Subcutaneous abdominal adipose tissue (tissue), 5 donors: ENCODE data around the gene C9orf50.

ENCODE experiments used
- H3K27ac ChIP-seq: one replicate; pipeline ENCODE4 v1.7.0; 2013; ENCODE audit warnings: low read depth, mild to moderate bottlenecking, inconsistent platforms, low read length, moderate library complexity
- H3K27me3 ChIP-seq, 5 donors: one replicate each; pipeline ENCODE4 v1.7.0; 2013; ENCODE audit warnings: low read length in 5 of 5, inconsistent platforms in 1 of 5; ENCODE audit not compliant: control insufficient read depth in 5 of 5, insufficient read depth in 4 of 5
- H3K36me3 ChIP-seq, 5 donors: one replicate each; pipeline ENCODE4 v1.7.0; 2013; ENCODE audit warnings: low read length in 5 of 5; ENCODE audit not compliant: control insufficient read depth in 5 of 5, insufficient read depth in 5 of 5
- H3K4me1 ChIP-seq, 5 donors: one replicate each; pipeline ENCODE4 v1.7.0; 2013; ENCODE audit warnings: low read length in 5 of 5, mild to moderate bottlenecking in 3 of 5, moderate library complexity in 1 of 5; ENCODE audit not compliant: control insufficient read depth in 5 of 5, insufficient read depth in 5 of 5
- H3K4me3 ChIP-seq, 5 donors: one replicate each; pipeline ENCODE4 v1.7.0; 2013; ENCODE audit warnings: low read length in 5 of 5, low read depth in 1 of 5
- H3K9ac ChIP-seq, 5 donors: one replicate each; pipeline ENCODE4 v1.7.0; 2013; ENCODE audit warnings: low read length in 5 of 5, mild to moderate bottlenecking in 4 of 5, moderate library complexity in 3 of 5
- H3K9me3 ChIP-seq, 5 donors: one replicate each; pipeline ENCODE4 v1.7.0; 2013; ENCODE audit warnings: low read length in 5 of 5; ENCODE audit not compliant: control insufficient read depth in 5 of 5
- donor health status: healthy.
- donor health status: healthy.
- donor health status: healthy.
- donor health status: healthy.
- donor health status: healthy.

Gene C9orf50

DNA sequence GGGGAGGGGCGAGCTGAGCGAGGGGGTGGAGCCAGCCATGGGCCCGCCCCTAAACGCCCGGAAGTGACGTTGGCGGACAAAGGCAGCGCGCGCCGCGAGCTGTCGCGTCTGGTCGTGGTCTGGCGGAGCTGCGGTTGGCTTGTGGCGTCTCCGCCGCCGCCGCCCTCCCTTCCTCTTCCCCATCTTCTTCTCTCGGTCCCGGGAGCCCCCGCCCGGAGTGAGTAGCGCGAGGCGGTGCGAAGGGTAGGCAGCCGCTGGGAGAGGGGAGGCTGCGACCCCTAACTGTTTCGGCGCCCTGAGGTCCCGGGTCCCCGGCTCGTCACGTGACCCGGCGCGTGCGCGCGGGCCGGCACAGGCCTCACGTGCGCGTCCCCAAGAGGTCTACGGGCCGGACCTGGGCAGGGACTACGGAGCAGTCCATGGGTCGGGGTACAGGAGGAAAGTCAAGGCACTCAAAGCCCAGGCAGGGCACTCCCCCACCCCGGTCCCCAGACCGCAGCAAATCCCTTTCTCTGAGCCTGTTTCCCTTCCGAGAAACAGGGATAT is 5.3 kb upstream of the C9orf50 start, which contains the start of gene NTMT1:
Gene NTMT1 (plus strand): TSS at position 85 of the 546 bp plus-strand sequence. CDS start 6,541 bp downstream, outside the sequence.
- Histone ChIP-seq H3K27ac (peak within 1 kb of the TSS; percentile 87), H3K4me3 (peak within 1 kb of the TSS; percentile 70 to 90 (median 88)), H3K36me3 (peaks cover 0 to under 1% (median 0%) of the 10 kb centered on the region in 5 donors), H3K9me3 (no peaks in the 10 kb centered on the region), H3K27me3 (peaks cover under 1 to 5% (median 2%) of the 10 kb centered on the region in 5 donors), H3K4me1 (peaks cover 0 to 54% (median 44%) of the 10 kb centered on the region in 5 donors), H3K9ac (peak within 1 kb of the TSS; percentile 71 to 94 (median 80))

DNA sequence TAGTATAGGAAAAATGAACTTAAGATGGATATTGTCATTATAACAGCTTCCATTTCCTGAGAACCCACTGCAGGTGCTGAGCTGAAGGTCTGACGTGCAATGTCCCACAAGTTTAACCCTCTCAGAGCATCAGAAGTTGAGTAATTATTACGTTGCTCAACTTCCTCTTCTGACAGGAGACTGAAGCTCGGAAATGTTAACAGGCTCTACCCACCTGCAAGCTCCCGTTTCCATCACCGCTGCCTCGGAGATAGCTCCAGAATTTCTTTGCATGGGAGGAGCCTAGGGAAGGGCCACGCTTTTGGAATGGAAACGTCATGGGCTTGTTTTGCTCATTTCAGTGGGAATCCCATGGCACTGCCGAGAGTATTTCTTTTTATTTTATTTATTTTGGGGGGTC is 4.0 kb upstream of the C9orf50 start:
- Histone ChIP-seq H3K4me3 (peak overlapping the region in 1 of 5 donors; percentile 90), H3K9ac (no peak overlapping the region), H3K36me3 (no peaks in the 10 kb centered on the region), H3K9me3 (no peaks in the 10 kb centered on the region), H3K4me1 (peaks cover 0 to 53% (median 47%) of the 10 kb centered on the region in 5 donors), H3K27ac (no peak overlapping the region), H3K27me3 (peaks cover 8 to 16% (median 12%) of the 10 kb centered on the region in 5 donors)

DNA sequence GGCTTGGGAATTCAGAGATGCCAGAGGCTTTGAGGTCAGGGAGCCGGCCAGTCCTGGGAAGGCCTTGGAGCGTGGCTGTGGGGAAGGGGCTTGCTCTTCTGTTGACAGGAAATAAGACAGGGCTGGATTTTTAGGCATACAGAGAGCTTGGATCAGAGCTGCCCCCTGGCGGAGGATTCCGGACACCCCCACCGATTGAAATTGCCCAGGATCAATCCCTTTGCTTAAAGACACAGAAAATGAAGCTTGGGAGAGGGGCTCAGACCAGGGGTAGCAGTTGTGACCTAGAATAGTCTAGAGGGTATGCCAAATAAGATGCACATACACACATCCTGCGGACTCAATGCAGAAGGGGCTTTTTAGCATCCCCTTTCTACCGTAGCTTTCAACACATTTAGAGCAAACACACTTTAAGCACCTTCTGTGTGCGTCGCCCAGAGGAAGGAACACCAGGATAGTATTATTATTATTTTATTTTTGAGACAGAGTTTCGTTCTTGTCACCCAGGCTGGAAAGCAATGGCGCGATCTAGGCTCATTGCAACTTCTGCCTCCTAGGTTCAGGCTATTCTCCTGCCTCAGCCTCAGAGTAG is 3.4 kb upstream of the C9orf50 start:
- Histone ChIP-seq H3K4me1 (peaks cover 0 to 53% (median 51%) of the 10 kb centered on the region in 5 donors), H3K4me3 (no peak overlapping the region), H3K9me3 (no peaks in the 10 kb centered on the region), H3K36me3 (no peaks in the 10 kb centered on the region), H3K27ac (no peak overlapping the region), H3K27me3 (peaks cover 14 to 23% (median 18%) of the 10 kb centered on the region in 5 donors), H3K9ac (no peak overlapping the region)

DNA sequence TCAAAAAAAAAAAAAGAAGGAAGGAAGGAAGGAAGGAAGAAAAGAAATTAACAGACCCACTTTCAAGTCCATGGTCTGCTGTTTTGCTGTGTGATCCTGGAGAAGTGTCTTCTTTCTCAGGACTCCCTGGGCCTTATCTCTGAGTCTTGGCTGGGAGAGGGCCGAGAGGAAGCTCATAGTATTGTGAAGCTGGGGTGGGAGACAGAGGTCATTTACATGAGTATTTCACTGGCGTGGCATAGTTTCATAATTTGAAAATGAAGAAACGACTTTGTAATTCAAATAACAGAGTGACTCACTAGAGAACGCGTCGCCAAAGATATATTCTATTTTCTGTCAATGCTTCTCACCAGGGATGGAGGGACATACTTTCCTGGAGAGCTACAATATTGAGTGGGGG is 2.4 kb upstream of the C9orf50 start:
- Histone ChIP-seq H3K4me3 (no peak overlapping the region), H3K36me3 (no peaks in the 10 kb centered on the region), H3K27me3 (peaks cover 18 to 25% (median 22%) of the 10 kb centered on the region in 5 donors), H3K9me3 (no peaks in the 10 kb centered on the region), H3K27ac (no peak overlapping the region), H3K4me1 (peaks cover 0 to 47% (median 43%) of the 10 kb centered on the region in 5 donors), H3K9ac (no peak overlapping the region)

DNA sequence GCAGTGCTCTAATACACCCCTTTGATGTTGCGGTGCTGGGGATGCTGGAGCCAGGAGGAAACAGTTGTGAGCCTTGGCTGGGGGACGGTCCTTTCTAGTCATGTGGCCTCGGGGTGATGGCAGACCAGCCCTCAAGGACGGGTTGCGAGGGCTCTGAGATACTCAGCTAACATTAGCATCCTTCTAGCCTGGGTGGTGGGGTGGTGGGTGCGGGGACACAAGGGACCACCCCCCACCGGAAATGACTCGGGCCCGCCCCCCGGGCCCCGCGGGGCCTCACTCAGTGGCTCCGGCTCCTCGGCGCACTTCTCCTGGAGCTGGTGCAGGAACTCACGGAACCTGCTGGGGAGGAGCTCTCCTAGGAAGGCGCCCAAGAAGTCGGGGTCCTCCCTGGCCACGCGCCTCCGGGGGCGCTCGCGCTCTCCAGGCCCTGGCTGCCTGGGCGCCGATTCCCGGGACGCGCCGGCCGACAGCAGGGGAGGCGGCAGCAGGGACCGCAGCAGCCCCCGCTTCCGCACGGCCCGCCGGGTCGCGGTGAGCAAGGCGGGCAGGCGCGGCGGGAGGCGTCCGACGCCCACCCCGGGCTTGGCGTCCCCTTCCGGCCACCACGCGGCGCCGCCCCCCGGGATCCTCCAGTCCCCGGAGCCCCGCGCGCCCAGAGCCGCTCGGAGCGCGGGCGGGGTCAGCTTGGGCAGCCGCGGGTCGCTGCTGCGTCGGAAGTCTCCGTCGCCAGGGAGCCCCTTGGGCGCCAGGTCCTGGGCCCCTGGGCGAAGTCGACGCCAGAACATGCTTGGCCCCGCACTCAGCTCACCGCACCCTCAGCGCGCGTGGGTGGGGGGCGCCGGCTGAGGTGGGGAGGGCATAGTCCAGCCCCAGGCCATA is 873 bp downstream of the C9orf50 start:
- no peaks in the 10 kb centered on the region for H3K36me3 ChIP-seq
- no peaks in the 10 kb centered on the region for H3K9me3 ChIP-seq
- peaks cover 0 to 18% (median 14%) of the 10 kb centered on the region in 5 donors for H3K4me1 ChIP-seq
- no peak overlapping the region for H3K27ac ChIP-seq
- peak overlapping the region in 1 of 5 donors; percentile 23 for H3K9ac ChIP-seq
- H3K4me3 ChIP-seq: peak overlapping the region; percentile 40 to 55 (median 50)
- H3K27me3 ChIP-seq: peaks cover 18 to 25% (median 22%) of the 10 kb centered on the region in 5 donors

DNA sequence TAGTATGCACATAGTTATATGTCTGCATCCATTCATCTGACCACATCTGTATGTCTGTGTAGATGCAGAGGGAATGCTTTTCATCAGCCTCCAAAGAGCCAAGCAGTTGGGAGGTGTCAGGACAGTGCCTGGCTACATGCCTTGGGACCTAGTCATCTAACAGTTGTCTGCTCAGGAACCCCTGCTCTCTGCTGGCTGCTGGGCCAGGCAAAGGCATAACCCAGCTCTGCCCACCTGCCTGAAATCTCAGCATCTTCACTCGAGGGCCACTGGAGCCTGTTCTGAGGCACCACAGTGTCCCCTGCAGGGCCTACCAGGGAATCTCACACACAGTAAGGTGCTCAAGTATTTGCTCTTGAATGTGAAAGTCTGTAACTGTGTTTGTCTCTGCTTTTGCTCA is 3.7 kb downstream of the C9orf50 start:
- Histone ChIP-seq H3K27me3 (peaks cover 18 to 27% (median 23%) of the 10 kb centered on the region in 5 donors), H3K9ac (no peak overlapping the region)

DNA sequence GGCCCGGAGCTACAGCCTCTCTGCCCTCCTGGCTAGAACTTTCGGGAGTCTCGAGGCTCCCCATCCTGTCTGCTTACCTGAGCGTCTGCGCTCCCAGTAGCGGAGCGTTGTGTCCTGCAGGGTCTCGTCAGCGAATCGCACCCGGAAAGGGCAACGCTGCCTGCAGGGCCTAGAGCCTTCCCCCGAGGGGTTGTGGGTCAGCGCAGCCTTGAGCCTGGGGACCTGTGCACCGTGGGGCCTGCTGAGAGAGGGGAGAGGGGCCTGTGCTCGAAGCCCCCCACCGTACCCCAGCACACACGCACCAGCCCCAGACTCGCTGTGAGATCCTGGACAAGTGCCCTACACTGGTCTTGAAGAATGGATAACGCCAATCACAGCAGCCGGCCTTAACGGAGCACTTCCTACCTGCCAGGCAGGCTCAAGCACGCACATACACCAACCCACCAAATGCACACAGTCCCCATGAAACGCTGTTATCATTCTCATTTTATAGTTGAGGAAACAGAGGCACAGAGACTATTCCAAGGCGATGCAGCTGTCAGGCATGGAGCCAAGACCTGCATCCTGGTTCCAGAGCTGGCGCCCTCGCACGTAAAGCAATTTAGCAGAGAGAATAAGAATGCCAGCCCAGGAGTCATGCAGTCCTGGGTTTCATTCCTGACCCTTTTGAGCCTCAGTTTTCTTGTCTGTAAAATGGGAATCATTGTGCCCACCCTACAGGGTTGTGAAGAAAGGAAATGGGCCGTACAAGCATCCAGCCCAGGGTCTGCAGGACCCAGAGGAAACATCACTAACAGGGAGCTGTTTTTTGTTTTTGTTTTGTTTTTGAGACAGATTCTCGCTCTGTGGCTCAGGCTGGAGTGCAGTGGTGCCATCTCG is 5.3 kb downstream of the C9orf50 start:
- Histone ChIP-seq H3K9ac (no peak overlapping the region), H3K36me3 (no peaks in the 10 kb centered on the region), H3K9me3 (no peaks in the 10 kb centered on the region), H3K27me3 (peaks cover 12 to 20% (median 15%) of the 10 kb centered on the region in 5 donors), H3K4me1 (peaks cover 0 to 21% (median 16%) of the 10 kb centered on the region in 5 donors), H3K4me3 (no peak overlapping the region), H3K27ac (no peak overlapping the region)

More for the DNA sequence above, 3.7 kb downstream of the C9orf50 start:
- no peaks in the 10 kb centered on the region for H3K36me3 ChIP-seq
- peaks cover 0 to 14% (median 11%) of the 10 kb centered on the region in 5 donors for H3K4me1 ChIP-seq
- H3K4me3 ChIP-seq: no peak overlapping the region
- H3K9me3 ChIP-seq: no peaks in the 10 kb centered on the region
- no peak overlapping the region for H3K27ac ChIP-seq

DNA sequence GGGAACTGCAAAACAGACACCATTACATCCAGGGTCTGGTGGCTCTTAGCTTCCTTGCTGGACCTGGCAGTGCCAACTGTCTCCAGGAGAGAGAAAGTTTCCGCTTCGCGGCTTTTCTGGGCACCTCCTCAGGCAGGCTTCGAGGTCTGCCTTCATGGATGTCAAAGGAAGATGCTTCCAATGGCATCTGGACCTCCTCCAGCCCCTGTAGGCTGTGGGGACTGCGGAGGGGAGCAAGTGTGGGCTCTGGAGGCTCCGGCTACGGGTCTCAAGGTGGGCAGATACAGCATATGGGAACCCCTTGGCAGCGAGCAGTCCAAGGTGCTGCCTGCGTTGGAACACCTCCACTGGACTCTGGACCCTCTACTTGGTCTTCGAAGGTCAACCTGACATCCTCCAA is 6.0 kb downstream of the C9orf50 start:
- Histone ChIP-seq H3K9ac (no peak overlapping the region), H3K4me3 (no peak overlapping the region), H3K9me3 (no peaks in the 10 kb centered on the region), H3K27me3 (peaks cover 9 to 13% (median 11%) of the 10 kb centered on the region in 5 donors), H3K27ac (no peak overlapping the region), H3K36me3 (no peaks in the 10 kb centered on the region), H3K4me1 (peaks cover 0 to 15% (median 12%) of the 10 kb centered on the region in 5 donors)

DNA sequence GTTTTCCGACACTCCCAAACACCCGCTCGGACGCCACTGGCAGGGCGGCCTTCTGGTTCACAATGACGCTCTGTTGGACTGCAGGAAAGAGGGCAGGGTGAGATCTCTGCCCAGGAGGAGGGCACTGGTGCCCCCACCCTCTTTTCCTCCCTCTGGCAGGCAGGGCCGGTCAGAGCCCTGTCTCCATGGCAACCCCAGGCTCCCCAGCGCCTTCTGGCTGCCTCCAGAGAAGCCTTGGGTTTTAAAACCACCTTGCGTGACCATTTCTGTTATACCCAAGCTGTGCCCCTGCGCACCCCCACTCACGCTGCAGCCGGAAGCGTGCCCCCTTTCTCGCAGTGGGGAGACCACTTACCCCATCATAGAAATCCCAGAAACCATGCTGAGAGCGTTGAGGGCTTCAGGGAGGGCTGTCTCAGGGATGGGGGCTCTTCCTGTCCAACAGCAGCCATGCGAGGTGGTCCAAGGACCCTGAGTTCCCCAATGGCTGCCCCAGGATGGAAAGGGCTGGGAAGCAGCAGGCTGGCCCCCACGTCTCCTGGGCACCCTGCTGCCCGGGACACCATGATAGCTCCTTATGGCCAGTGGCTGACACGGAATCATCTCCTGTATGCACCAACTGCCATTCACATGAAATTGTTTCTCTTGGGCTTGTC is 7.3 kb downstream of the C9orf50 start:
- no peaks in the 10 kb centered on the region for H3K36me3 ChIP-seq
- H3K4me3 ChIP-seq: no peak overlapping the region
- H3K27me3 ChIP-seq: peaks cover 0 to 5% (median 0%) of the 10 kb centered on the region in 5 donors
- H3K9me3 ChIP-seq: no peaks in the 10 kb centered on the region
- H3K9ac ChIP-seq: no peak overlapping the region
- peaks cover 0 to 19% (median 17%) of the 10 kb centered on the region in 5 donors for H3K4me1 ChIP-seq
- H3K27ac ChIP-seq: no peak overlapping the region
